ENCODE results near the gene ZNF213. TPM values are rescaled to one million over a fixed set of nuclear protein-coding genes. Genes with fewer than 3 reads are reported as not detected.

ZNF213 gene
- total and polyA plus RNA-seq, 2 experiments from 2014 or later, result 2.9 to 10.4 TPM

DNA sequence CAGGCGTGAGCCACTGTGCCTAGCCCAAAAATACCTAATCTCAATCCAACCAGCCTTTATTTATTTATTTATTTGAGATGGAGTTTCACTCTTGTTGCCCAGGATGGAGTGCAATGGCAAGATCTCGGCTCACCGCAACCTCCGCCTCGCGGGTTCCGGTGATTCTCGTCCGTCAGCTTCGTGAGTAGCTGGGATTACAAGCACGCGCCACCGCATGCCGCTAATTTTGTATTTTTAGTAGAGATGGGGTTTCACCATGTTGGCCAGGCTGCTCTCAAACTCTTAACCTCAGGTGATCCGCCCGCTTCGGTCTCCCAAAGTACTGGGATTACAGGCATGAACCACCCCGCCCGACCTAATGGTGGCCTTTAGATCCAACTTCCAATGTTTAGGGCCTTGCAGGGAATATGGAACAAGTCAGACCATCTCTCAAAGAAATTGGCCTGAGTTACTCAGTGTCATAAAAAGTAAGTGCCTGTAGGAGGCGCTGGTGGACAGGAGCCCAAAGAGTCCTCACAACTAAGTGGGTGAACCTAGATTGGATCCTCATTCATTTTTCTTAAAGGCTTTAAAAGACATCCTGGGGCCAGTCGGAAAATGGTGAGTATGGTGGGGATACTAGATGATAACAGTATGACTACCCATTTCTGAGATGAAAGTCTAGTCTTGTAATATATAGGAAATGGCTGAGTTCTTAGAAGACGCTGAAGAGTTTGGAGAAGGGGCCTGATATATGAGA is 40.4 kb upstream of the ZNF213 start:
- H3K27ac ChIP-seq (ENCODE audit: low read depth), result peak overlapping the region; percentile 74; the same call in 1 of the 2 replicates
- no peaks in the 10 kb centered on the region for H3K27me3 ChIP-seq (ENCODE audit: insufficient read depth)
- DNase-seq (ENCODE audit: low spot score), result peak; percentile 86
- Mint-ChIP-seq H3K4me3 (peak overlapping the region; percentile 27; the same call in 2 of the 3 replicates), H3K9me3 (no peaks in the 10 kb centered on the region), H3K27ac (peak overlapping the region; percentile 52), H3K27me3 (ENCODE audit: insufficient read depth, low read depth, poor library complexity) (peaks cover 33% of the 10 kb centered on the region), H3K4me1 (peaks cover 28% of the 10 kb centered on the region), H3K36me3 (ENCODE audit: low read depth) (peaks cover 88% of the 10 kb centered on the region)
- ATAC-seq, result peak; percentile 1; the same call in 1 of the 3 replicates
- peaks cover 34% of the 10 kb centered on the region for H3K36me3 ChIP-seq (ENCODE audit: insufficient read depth)
- peaks cover 34% of the 10 kb centered on the region; the same call in 1 of the 2 replicates for H4K20me1 ChIP-seq (replicated peaks; ENCODE audit: insufficient read depth)
- no peak overlapping the region for H2AFZ ChIP-seq
- peaks cover 57% of the 10 kb centered on the region for H3F3A ChIP-seq (replicated peaks; ENCODE audit: low read depth)
- H3K4me2 ChIP-seq, result no peak overlapping the region; the same call in 1 of the 2 replicates
- H3K79me2 ChIP-seq (replicated peaks; ENCODE audit: insufficient read depth), result peaks cover 62% of the 10 kb centered on the region
- H3K9me2 ChIP-seq (ENCODE audit: insufficient read depth), result no peaks in the 10 kb centered on the region
- no peak overlapping the region for H3K4me3 ChIP-seq
- TF ChIP-seq CTCF (conservative IDR thresholded peaks at IDR 0.05; ENCODE audit: low read depth in 2 of 2), result peak; percentile 84 to 97
- TF ChIP-seq, protein P1, sequence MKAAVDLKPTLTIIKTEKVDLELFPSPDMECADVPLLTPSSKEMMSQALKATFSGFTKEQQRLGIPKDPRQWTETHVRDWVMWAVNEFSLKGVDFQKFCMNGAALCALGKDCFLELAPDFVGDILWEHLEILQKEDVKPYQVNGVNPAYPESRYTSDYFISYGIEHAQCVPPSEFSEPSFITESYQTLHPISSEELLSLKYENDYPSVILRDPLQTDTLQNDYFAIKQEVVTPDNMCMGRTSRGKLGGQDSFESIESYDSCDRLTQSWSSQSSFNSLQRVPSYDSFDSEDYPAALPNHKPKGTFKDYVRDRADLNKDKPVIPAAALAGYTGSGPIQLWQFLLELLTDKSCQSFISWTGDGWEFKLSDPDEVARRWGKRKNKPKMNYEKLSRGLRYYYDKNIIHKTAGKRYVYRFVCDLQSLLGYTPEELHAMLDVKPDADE (IDR thresholded peaks at IDR 0.05), result no peak
- peaks cover 39% of the 10 kb centered on the region for H3K4me1 ChIP-seq (ENCODE audit: insufficient read depth)

- Mint-ChIP-seq H3K27ac (peak overlapping the region; percentile 59; the same call in 1 of the 2 replicates), H3K36me3 (ENCODE audit: low read depth) (peaks cover 76% of the 10 kb centered on the region), H3K4me1 (peaks cover 32% of the 10 kb centered on the region), H3K27me3 (ENCODE audit: insufficient read depth, low read depth, poor library complexity) (peaks cover 37% of the 10 kb centered on the region), H3K4me3 (peak overlapping the region; percentile 99), H3K9me3 (no peaks in the 10 kb centered on the region; the same call in 2 of the 3 replicates)
- no peak overlapping the region for H2AFZ ChIP-seq
- peaks cover 62% of the 10 kb centered on the region for H3K79me2 ChIP-seq (replicated peaks; ENCODE audit: insufficient read depth)
- H3K27ac ChIP-seq (ENCODE audit: low read depth), result peak overlapping the region; percentile 99
- TF ChIP-seq EZH2phosphoT487 (IDR thresholded peaks at IDR 0.05; ENCODE audit: unreplicated experiment) (no peak), NANOG (IDR thresholded peaks at IDR 0.05; ENCODE audit: borderline replicate concordance) (no peak), CTCF (conservative IDR thresholded peaks at IDR 0.05; ENCODE audit: low read depth in 2 of 2) (peak; percentile 44 to 45), POLR2AphosphoS5 (IDR thresholded peaks at IDR 0.05; ENCODE audit: low read depth) (no peak), ZNF462 (CRISPR knock-in tag; IDR thresholded peaks at IDR 0.05) (no peak)
- TF ChIP-seq, protein P1 (IDR thresholded peaks at IDR 0.05), result no peak
- H3K4me3 ChIP-seq, result peak overlapping the region; percentile 89; the same call in 1 of the 2 replicates
- H3K36me3 ChIP-seq (ENCODE audit: insufficient read depth), result peaks cover 28% of the 10 kb centered on the region
- H3K27me3 ChIP-seq (ENCODE audit: insufficient read depth), result no peaks in the 10 kb centered on the region
- DNase-seq (ENCODE audit: low spot score) (peak; percentile 63), ATAC-seq (peak; percentile 0; the same call in 1 of the 3 replicates)
- peaks cover 29% of the 10 kb centered on the region; the same call in 1 of the 2 replicates for H4K20me1 ChIP-seq (replicated peaks; ENCODE audit: insufficient read depth)
- no peaks in the 10 kb centered on the region for H3K9me2 ChIP-seq (ENCODE audit: insufficient read depth)
- H3K4me2 ChIP-seq, result peak overlapping the region; percentile 85
- peaks cover 54% of the 10 kb centered on the region for H3F3A ChIP-seq (replicated peaks; ENCODE audit: low read depth)
- H3K4me1 ChIP-seq (ENCODE audit: insufficient read depth), result peaks cover 43% of the 10 kb centered on the region
Measured at GRCh38 chr16:3095869-3096268, 39.0 kb upstream of the ZNF213 start.
